ENCODE measurements around the gene TMEM212. TPM values are rescaled to one million over a fixed set of nuclear protein-coding genes. Genes with fewer than 3 reads are reported as not detected.

Gene TMEM212
- total and polyA plus RNA-seq, 2 of the 13 experiments (the other 11 are each of a cell fraction or from before 2014, with no cell fraction given): not detected

DNA sequence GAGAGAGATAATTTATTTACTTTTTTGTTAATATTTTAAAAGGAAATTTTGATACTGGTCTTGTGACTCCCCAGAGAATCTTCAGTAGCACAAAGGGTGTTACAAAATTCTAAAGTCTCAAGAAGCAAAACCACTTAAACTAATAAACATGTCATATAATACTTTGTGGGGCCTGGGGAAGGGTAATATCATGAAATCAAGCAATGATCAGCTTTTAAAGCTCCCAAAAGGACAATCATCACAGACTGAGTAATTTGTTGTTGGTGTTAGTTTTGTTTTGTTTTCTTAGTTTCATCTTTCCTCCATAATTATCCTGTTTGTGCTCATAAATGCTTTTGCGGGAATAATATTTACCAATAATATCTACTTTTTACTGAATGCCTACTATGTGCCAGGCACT is 55.0 kb downstream of the TMEM212 start:
- ATAC-seq: no peak
- Histone ChIP-seq H3K4me1 (ENCODE audit: insufficient read depth, low read length) (peaks cover 37% of the 10 kb centered on the region), H3K27ac (ENCODE audit: extremely low read length, insufficient read depth, low read length) (no peak overlapping the region), H3K79me2 (ENCODE audit: insufficient read depth, low read length) (no peaks in the 10 kb centered on the region), H4K20me1 (ENCODE audit: insufficient read depth, low read length) (no peaks in the 10 kb centered on the region), H3K4me2 (ENCODE audit: low read depth, low read length) (no peak overlapping the region), H3K27me3 (ENCODE audit: control insufficient read depth in 1 of 2, insufficient read depth in 2 of 2, low read length in 2 of 2) (no peaks in the 10 kb centered on the region), H3K36me3 (replicated peaks in 1 of 2; ENCODE audit: control insufficient read depth in 1 of 2, insufficient read depth in 2 of 2, low read length in 2 of 2) (no peaks in the 10 kb centered on the region), H2AFZ (ENCODE audit: low read length) (no peak overlapping the region), H3K9me3 (ENCODE audit: low read length) (no peaks in the 10 kb centered on the region), H3K9ac (ENCODE audit: insufficient read depth, low read depth, low read length) (no peak overlapping the region), H3K4me3 (replicated peaks in 1 of 3; ENCODE audit: insufficient read depth in 1 of 3, low read depth in 2 of 3, low read length in 3 of 3) (no peak overlapping the region)
- TF ChIP-seq ZBTB7B (CRISPR knock-in tag; IDR thresholded peaks at IDR 0.05) (no peak), DMAP1 (CRISPR knock-in tag; IDR thresholded peaks at IDR 0.05) (no peak), AGO1 (IDR thresholded peaks at IDR 0.05; ENCODE audit: low read depth, low read length, poor library complexity, severe bottlenecking) (no peak), JUND (CRISPR knock-in tag; IDR thresholded peaks at IDR 0.05) (no peak), ZNF337 (CRISPR knock-in tag; IDR thresholded peaks at IDR 0.05; ENCODE audit: borderline replicate concordance, low read depth) (no peak), ZNF160 (CRISPR knock-in tag; IDR thresholded peaks at IDR 0.05) (no peak), CREM (IDR thresholded peaks at IDR 0.05) (no peak), CREM (CRISPR knock-in tag; IDR thresholded peaks at IDR 0.05) (no peak), ZNF296 (CRISPR knock-in tag; conservative IDR thresholded peaks at IDR 0.05) (no peak), TMF1 (CRISPR knock-in tag; IDR thresholded peaks at IDR 0.05; ENCODE audit: low read depth) (no peak), NPAS2 (CRISPR knock-in tag; IDR thresholded peaks at IDR 0.05; ENCODE audit: borderline replicate concordance) (no peak), LCORL (IDR thresholded peaks at IDR 0.05) (no peak), LCORL (CRISPR knock-in tag; IDR thresholded peaks at IDR 0.05) (no peak), ZNF747 (CRISPR knock-in tag; IDR thresholded peaks at IDR 0.05; ENCODE audit: borderline replicate concordance) (no peak), PCBP1 (IDR thresholded peaks at IDR 0.05; ENCODE audit: borderline replicate concordance, low read depth, low read length) (no peak), ZBTB42 (CRISPR knock-in tag; IDR thresholded peaks at IDR 0.05) (no peak), ZFP36 (IDR thresholded peaks at IDR 0.05; ENCODE audit: borderline replicate concordance, low read depth, low read length, partially characterized antibody) (no peak), DNMT3B (CRISPR knock-in tag; conservative IDR thresholded peaks at IDR 0.05) (no peak), ZNF260 (CRISPR knock-in tag; IDR thresholded peaks at IDR 0.05; ENCODE audit: borderline replicate concordance, low read depth) (no peak)
- TF ChIP-seq, protein P1, sequence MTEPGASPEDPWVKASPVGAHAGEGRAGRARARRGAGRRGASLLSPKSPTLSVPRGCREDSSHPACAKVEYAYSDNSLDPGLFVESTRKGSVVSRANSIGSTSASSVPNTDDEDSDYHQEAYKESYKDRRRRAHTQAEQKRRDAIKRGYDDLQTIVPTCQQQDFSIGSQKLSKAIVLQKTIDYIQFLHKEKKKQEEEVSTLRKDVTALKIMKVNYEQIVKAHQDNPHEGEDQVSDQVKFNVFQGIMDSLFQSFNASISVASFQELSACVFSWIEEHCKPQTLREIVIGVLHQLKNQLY (CRISPR knock-in tag; IDR thresholded peaks at IDR 0.05): no peak
- TF ChIP-seq, protein P2, sequence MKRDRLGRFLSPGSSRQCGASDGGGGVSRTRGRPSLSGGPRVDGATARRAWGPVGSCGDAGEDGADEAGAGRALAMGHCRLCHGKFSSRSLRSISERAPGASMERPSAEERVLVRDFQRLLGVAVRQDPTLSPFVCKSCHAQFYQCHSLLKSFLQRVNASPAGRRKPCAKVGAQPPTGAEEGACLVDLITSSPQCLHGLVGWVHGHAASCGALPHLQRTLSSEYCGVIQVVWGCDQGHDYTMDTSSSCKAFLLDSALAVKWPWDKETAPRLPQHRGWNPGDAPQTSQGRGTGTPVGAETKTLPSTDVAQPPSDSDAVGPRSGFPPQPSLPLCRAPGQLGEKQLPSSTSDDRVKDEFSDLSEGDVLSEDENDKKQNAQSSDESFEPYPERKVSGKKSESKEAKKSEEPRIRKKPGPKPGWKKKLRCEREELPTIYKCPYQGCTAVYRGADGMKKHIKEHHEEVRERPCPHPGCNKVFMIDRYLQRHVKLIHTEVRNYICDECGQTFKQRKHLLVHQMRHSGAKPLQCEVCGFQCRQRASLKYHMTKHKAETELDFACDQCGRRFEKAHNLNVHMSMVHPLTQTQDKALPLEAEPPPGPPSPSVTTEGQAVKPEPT (CRISPR knock-in tag; IDR thresholded peaks at IDR 0.05; ENCODE audit: low read depth): no peak
- TF ChIP-seq, protein P3, sequence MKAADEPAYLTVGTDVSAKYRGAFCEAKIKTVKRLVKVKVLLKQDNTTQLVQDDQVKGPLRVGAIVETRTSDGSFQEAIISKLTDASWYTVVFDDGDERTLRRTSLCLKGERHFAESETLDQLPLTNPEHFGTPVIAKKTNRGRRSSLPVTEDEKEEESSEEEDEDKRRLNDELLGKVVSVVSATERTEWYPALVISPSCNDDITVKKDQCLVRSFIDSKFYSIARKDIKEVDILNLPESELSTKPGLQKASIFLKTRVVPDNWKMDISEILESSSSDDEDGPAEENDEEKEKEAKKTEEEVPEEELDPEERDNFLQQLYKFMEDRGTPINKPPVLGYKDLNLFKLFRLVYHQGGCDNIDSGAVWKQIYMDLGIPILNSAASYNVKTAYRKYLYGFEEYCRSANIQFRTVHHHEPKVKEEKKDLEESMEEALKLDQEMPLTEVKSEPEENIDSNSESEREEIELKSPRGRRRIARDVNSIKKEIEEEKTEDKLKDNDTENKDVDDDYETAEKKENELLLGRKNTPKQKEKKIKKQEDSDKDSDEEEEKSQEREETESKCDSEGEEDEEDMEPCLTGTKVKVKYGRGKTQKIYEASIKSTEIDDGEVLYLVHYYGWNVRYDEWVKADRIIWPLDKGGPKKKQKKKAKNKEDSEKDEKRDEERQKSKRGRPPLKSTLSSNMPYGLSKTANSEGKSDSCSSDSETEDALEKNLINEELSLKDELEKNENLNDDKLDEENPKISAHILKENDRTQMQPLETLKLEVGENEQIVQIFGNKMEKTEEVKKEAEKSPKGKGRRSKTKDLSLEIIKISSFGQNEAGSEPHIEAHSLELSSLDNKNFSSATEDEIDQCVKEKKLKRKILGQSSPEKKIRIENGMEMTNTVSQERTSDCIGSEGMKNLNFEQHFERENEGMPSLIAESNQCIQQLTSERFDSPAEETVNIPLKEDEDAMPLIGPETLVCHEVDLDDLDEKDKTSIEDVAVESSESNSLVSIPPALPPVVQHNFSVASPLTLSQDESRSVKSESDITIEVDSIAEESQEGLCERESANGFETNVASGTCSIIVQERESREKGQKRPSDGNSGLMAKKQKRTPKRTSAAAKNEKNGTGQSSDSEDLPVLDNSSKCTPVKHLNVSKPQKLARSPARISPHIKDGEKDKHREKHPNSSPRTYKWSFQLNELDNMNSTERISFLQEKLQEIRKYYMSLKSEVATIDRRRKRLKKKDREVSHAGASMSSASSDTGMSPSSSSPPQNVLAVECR (CRISPR knock-in tag; IDR thresholded peaks at IDR 0.05; ENCODE audit: borderline replicate concordance): no peak
- intact Hi-C loops (cut with micrococcal nuclease; ENCODE audit: unreplicated experiment) (no loop called here), in situ Hi-C loops (cut with HindIII; ENCODE audit: extremely low pct_ligation_motif_present, low pct_unique_long_range_greater_than_20kb) (no loop called here)
- BruUV-seq (replicated peaks): no TSS peak
- CTCF ChIA-PET (ENCODE audit: low intra/inter-chr PET ratio, low total read pairs): no interaction called here
- no peak for DNase-seq (ENCODE audit: low spot score)
- POLR2A ChIA-PET: interaction anchor here (1.6 kb wide), 1 partner anchor 15 kb away, joined by 4 read pairs; no protein-coding TSS in a partner anchor
- no peak for FAIRE-seq
- 95% methylated on average over 1 of the region's 1 CpG for WGBS (ENCODE audit: low lambda C conversion rate)

Data from HepG2 (cell line).